K562 (cell line): ENCODE measurements around the gene TNFSF9. TPM values are rescaled to one million over a fixed set of nuclear protein-coding genes. Genes with fewer than 3 reads are reported as not detected.
A peak's percentile ranks its signal among the peaks of the same experiment; 100 is the strongest.

Experiments used
- DPF2 ChIP-seq: fragments of 450-650 bp; IDR thresholded peaks from 2 replicates; pipeline ENCODE4 v1.6.1; 2016
- ELF1 ChIP-seq: fragments of 200-800 bp; sonication (Bioruptor generic); IDR thresholded peaks from 2 replicates; pipeline ENCODE4 v1.6.1; 2016; ENCODE audit warnings: missing genetic modification characterization, missing compliant biosample characterization
- GABPA ChIP-seq: fragments of 200-800 bp; sonication (Bioruptor generic); conservative IDR thresholded peaks from 2 replicates; pipeline ENCODE4 v1.6.1; 2016; ENCODE audit warnings: low read depth, missing genetic modification characterization, missing compliant biosample characterization
- MTA1 ChIP-seq: fragments of 450-650 bp; IDR thresholded peaks from 2 replicates; pipeline ENCODE4 v1.6.1; 2017; ENCODE audit warnings: borderline replicate concordance
- RBM34 ChIP-seq: fragments of 200-400 bp; formaldehyde crosslinking; IDR thresholded peaks from 2 replicates; pipeline ENCODE4 v1.6.1; 2018; ENCODE audit warnings: low read length, borderline replicate concordance; ENCODE audit not compliant: insufficient read depth
- SAP30 ChIP-seq: fragments of 200-600 bp; sonication (generic); IDR thresholded peaks from 2 replicates; pipeline ENCODE4 v1.6.1; 2012; ENCODE audit warnings: borderline replicate concordance, low read depth, mild to moderate bottlenecking, moderate library complexity, low read length, control low read depth, inconsistent platforms; ENCODE audit not compliant: insufficient read depth, poor library complexity, severe bottlenecking
- ZNF212 ChIP-seq: fragments of 450-650 bp; formaldehyde crosslinking; IDR thresholded peaks from 2 replicates; pipeline ENCODE4 v1.4.0; 2020; ENCODE audit warnings: mild to moderate bottlenecking
- ZNF77 ChIP-seq: fragments of 250-450 bp; sonication (Bioruptor Pico); IDR thresholded peaks from 2 replicates; pipeline ENCODE4 v1.5.0; 2020
- polyA plus RNA-seq, 8 experiments: library from polyadenylated mRNA; depleted of rRNA in 4 of 8; stranded (reverse) in 5 of 8; unstranded in 3 of 8; fragments of >200 nt; fragmentation: Nextera tagmentation in 2 of 8; fragmentation: Illumina TruSeq in 1 of 8; extraction: Ambion mirVana in 2 of 8; extraction: Trizol in 1 of 8; gene quantifications; 2 replicates each; pipeline versions ENCODE4 v1.2.1 to v1.2.3, GENCODE V29; 2011 to 2014; ENCODE audit warnings: inconsistent platforms in 1 of 8, missing spikeins in 1 of 8
- total RNA-seq, 7 experiments: library from RNA; depleted of rRNA in 6 of 7; stranded (reverse); fragments of >200 nt in 6 of 7; fragmentation: Illumina TruSeq in 2 of 7; extraction: Trizol in 2 of 7; gene quantifications; 2 replicates each; pipeline versions ENCODE4 v1.2.1 to v1.2.3, GENCODE V29; 2011 to 2021; ENCODE audit warnings: low replicate concordance in 1 of 7
- TF ChIP-seq, protein P1 (sequence below): fragments of 250-450 bp; sonication (Bioruptor Pico); IDR thresholded peaks from 2 replicates; pipeline ENCODE4 v1.5.0; 2021

TNFSF9 gene
- total and polyA plus RNA-seq, 9 of the 15 experiments (the other 6 are each of a cell fraction or from before 2014, with no cell fraction given): 1.4 to 17.9 (median 6.5) TPM

GRCh38 chr19:6530386-6531162 is at the start of gene TNFSF9 (continued):
- TF ChIP-seq SAP30: no peak
- TF ChIP-seq, protein P1, sequence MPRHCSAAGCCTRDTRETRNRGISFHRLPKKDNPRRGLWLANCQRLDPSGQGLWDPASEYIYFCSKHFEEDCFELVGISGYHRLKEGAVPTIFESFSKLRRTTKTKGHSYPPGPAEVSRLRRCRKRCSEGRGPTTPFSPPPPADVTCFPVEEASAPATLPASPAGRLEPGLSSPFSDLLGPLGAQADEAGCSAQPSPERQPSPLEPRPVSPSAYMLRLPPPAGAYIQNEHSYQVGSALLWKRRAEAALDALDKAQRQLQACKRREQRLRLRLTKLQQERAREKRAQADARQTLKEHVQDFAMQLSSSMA (CRISPR knock-in tag): no peak
- 0 out of 2 replicates have a peak, but pooled peaks have one; percentile 87 for TF ChIP-seq MTA1
- TF ChIP-seq ZNF212 (CRISPR knock-in tag): no peak; the same call in 1 of the 2 replicates
- no peak for TF ChIP-seq ELF1
- no peak for TF ChIP-seq RBM34
- no peak for TF ChIP-seq ZNF77 (CRISPR knock-in tag)
- peak; percentile 92 for TF ChIP-seq GABPA
- peak; percentile 98 for TF ChIP-seq DPF2
